ENCODE data around the gene UNC13B.

Gene UNC13B

GRCh38 chr9:35341021-35341420 is 179.2 kb downstream of the UNC13B start:
- DNase-seq: no peak

DNA sequence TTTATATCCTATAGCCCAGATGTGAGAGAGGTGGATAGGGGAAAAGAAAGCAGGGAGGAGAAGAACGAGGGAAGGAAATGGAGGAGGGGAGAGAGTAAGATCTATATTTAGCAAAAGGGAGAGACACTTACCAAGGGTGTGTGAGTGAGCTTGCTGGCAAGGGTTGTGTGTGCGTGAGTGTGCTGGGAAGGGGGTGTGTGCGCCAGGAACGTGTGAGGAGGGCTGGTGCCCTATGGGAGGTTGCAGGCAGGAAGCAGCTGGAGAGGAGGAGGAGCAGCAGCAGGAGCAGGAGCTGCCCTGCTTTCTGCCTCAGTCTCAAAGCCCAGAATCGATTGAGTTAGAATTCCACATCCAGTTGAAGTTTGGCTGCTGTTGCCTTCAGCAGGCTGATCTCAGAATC is 179.8 kb downstream of the UNC13B start:
- no peak for DNase-seq

DNA sequence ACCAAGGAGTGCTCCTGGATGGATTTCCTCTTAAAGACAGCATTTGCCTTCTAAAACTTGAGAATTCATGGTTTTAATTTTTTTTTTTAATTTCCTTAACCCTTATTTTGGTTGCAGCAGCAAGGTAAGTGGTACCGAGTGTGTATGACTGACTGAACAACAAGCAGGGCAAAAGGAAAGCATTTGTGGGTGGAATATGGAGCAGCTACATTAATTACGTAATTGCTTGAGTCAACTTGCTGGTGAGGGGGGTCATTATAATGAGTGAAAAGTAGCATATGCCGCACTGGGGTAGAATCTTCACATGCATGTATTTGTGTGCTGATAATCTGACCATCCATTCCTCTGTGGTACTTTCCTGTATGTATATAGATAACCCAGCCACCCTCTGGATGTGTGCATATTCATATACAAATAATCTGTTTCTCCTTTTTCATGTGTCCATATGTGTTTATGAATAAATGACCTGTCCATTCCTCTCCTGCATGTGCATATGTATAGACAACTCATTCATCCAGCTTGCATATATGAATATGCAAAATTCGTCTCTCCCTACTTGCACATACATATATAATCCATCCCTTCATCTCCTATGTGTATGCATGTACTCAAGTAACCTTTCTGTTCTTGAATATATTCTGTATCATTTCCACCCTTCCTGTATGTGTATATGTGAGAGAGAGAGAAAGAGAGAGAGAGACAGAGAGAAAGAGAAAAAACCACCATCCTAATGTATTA is 180.6 kb downstream of the UNC13B start:
- DNase-seq: no peak

GRCh38 chr9:35348109-35348508 is 186.3 kb downstream of the UNC13B start:
- DNase-seq: no peak

- no peak for DNase-seq
These were observed 187.6 kb downstream of the UNC13B start for GRCh38 chr9:35349287-35349990.

- DNase-seq: no peak
These were observed 188.4 kb downstream of the UNC13B start for GRCh38 chr9:35350212-35350611.

- DNase-seq: no peak
These were observed 189.2 kb downstream of the UNC13B start for GRCh38 chr9:35350827-35351549.

DNA sequence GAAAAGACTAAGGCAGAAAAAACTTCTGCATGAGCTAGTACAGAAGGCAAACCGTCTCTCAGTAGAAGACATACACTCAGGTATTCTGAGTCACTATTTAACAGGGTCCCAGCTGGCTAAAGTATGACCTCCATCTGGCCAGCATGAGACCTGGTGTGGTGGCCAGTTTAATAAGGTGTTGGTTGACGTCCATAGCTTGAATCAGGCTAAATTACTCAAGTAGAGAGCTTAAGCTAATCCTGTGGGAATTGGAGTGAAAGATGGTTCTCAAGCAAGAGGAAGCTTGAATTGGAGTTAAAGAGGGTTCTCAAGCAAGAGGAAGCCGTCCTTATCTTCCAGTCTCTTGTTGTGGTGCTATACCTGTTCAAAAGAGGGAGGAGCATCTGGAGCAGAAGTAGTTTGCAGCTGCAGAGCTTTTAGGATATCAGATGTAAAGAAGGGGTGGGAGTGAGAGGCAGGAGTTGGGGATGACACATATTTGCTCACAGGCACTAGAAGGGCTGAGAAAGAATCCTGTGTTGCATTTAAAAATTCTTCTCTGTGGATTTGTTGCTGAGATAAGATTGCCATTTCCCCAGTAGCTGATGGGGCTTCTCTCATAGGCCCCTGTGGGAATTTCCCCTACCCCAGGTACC is 192.0 kb downstream of the UNC13B start:
- DNase-seq: no peak

- DNase-seq: no peak
These were observed 194.1 kb downstream of the UNC13B start for GRCh38 chr9:35355939-35356338.

DNA sequence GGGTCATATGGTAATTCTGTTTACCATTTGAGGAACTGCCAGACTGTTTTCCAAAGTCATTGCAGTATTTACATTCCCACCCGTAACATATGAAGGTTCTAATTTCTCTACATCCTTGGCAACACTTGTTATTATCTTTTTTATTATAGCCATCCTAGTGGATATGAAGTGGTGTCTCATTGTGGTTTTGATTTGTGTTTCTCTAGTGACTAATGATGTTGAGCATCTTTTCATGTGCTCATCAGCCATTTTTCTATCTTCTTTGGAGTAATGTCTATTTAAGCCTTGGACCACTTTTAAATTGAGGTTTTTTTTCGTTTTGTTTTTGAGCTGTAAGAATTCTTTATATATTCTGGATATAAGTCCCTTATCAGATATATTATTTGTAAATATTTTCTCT is 195.3 kb downstream of the UNC13B start:
- DNase-seq: no peak

DNA sequence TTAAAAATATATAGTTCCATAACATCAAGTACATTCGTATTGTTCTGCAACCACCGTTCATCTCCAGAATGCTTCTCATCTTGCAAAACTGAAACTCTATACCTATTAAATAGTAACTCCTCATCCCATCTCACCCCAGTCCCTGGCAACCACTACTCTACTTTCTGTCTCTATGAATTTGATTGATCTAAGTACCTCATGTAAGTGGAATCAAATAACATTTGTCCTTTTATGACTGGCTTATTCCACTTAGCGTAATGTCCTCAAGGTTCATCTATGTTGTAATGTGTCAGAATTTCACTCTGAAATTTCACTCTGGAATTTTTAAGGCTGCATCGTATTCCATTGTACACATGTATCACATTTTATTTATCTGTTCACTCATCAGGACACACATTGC is 196.0 kb downstream of the UNC13B start:
- DNase-seq: no peak

DNA sequence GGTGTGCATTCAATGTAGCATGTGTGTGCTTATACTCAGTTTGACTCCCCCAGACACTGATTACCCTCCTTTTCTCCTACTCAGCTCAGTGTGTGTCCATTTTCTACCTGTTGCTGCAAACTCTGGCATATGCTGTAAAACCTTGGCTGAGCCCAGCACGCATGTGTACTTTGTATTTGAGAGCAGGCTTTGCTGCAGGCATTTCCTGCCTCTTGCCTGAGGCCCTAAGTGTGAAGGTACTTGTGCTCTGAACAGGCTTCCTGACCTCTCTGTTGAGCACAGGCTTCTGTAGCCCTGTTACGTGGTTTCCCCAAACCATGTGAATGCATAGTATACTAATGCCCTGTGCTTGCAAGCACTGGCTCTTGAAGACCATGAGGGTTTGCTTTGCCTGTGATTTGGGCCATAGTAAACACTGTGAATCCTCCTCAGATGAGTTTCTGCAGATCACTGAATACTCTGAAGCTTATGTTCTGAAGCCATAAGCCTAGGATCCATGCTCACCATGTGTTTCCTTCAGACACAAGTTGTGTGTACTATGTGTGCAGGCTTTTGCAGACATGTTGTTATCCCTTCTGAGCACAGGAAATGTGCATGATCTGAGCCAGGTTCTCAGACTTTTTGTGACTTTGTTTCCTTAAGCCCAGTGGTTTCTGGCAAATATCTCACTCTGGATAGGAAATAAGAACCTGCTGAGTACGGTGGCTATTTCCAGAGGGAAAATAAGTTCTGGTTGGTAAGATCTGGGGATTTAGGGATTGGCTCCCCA is 203.2 kb downstream of the UNC13B start:
- DNase-seq: no peak

GRCh38 chr9:35366627-35367026 is 204.8 kb downstream of the UNC13B start:
- no peak for DNase-seq

DNA sequence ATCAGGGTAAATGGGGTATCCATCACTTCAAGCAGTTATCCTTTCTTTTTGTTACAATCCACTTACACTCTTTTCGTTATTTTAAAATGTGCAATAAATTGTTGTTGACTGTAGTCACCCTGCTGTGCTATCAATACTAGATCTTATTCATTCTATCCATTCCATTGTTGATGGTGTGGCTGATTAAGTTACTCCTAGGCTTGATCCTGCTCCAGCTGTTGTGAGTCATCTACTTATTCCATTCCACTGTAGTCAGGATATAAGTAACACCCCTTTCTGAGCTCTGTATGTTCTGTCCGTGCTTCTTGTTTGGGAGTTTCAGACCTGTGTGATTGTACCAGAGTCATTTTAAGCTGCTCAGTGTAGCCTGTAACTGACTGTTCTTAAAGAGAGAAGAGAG is 205.6 kb downstream of the UNC13B start:
- DNase-seq: no peak

DNA sequence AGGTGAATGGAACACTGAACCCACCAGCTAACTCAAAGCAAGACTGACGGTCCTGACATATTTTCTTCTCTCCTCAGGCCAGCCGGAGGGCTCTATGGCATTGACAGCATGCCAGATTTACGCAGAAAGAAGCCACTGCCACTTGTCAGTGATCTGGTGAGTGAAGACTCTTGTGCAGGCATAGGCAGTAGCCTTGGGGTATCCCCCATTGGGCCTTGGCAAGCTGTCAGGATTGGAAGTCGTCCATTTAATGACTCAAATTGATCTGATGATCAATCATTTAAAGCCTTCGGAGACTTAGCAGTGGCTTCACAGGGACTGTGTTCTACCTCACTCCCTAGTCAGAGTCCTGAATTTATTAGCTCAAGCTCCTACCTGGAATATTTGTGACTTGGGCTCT is 208.4 kb downstream of the UNC13B start:
- no peak for DNase-seq

GRCh38 chr9:35374436-35374835 is 212.6 kb downstream of the UNC13B start:
- DNase-seq: no peak

- DNase-seq: no peak
These were observed 213.1 kb downstream of the UNC13B start for GRCh38 chr9:35374910-35375309.

GRCh38 chr9:35380039-35380438 is 218.2 kb downstream of the UNC13B start:
- no peak for DNase-seq

DNA sequence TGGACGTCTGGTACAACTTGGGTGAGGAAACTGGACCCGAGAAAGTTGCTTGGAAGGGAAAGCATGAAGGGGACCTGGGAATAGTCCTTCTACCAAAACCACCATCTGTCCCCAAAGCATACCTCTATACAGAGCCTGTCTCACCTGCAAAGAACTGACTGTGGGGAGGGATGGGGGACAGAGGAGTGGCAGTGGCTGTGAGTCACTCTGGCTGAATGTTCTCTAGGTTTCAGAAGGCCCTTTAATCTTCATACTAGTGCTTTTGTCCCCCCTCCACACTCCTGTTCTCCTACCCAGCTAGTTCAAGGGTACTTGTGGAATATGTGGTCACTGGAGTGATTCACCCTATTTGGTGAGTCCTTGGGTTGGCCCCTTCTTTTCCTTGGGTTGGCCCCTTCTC is 218.8 kb downstream of the UNC13B start:
- no peak for DNase-seq

- DNase-seq: no peak
These were observed 223.2 kb downstream of the UNC13B start for GRCh38 chr9:35385042-35385441.

DNA sequence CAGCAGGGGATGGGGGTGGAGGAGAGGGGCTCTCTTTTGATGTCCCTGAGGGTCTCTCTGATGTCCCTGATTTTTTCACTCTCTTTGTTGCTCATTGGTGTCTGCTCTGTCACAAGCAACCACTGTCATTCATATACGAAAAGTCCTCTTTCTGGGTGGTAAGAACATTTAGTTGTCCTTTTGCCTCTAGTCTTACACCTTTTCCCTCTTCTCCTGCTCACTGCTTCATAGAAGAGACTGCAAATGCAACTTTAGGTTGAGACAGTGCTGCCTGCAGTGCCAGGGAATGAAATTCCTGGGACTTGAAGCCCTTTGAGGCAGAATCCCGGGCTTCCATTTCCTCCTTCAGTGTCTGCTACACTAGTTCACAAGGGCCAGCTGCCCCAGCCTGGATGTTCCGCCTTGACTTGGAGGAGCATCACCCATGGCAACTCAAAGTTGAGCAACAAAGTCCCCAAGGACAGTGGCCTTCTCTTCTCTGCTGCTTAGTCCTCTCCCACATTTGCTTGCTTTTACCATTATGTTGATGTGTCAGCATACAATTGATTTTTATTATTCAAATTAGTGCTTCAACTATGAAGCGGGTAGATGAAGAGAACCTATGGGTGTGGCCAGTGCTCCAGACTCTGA is 233.4 kb downstream of the UNC13B start:
- DNase-seq: peak; percentile 15

- peak; percentile 55 for DNase-seq
These were observed 233.9 kb downstream of the UNC13B start for GRCh38 chr9:35395706-35396101.
